PC-3 (cell line): ENCODE measurements around the gene RTN4.

Experiments used
- EZH2 ChIP-seq: fragments of 300-600 bp; sonication (generic); IDR thresholded peaks from one replicate; pipeline ENCODE4 v1.6.1; 2017; ENCODE audit warnings: antibody characterized with exemption, mild to moderate bottlenecking, low read length; ENCODE audit not compliant: unreplicated experiment
- EZH2phosphoT487 ChIP-seq: fragments of 300-600 bp; sonication (generic); IDR thresholded peaks from 2 replicates; pipeline ENCODE4 v1.6.1; 2018; ENCODE audit warnings: mild to moderate bottlenecking, antibody characterized with exemption, low read length, borderline replicate concordance
- TF ChIP-seq, protein P1 (sequence below): fragments of 300-600 bp; sonication (generic); conservative IDR thresholded peaks from 2 replicates; pipeline ENCODE4 v1.5.1; 2017; ENCODE audit warnings: antibody characterized with exemption, low read depth, mild to moderate bottlenecking, low read length

DNA sequence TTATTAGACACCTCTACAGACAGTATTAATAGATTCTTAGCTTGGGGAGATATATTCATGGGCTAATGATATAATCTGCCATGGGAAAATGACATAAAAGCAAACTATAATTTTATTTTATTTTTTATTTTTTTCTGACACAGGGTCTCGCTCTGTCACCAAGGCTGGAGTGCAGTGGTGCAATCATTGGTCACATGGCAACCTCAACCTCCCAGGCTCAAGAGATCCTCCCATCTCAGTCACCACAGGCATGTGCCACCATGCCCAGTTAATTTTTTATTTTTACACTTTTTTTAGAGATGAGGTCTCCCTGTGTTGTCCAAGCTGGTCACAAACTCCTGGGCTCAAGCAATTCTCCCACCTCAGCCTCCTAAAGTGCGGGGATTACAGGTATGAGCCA, 39.3 kb downstream of the RTN4 start:
- TF ChIP-seq, protein P1, sequence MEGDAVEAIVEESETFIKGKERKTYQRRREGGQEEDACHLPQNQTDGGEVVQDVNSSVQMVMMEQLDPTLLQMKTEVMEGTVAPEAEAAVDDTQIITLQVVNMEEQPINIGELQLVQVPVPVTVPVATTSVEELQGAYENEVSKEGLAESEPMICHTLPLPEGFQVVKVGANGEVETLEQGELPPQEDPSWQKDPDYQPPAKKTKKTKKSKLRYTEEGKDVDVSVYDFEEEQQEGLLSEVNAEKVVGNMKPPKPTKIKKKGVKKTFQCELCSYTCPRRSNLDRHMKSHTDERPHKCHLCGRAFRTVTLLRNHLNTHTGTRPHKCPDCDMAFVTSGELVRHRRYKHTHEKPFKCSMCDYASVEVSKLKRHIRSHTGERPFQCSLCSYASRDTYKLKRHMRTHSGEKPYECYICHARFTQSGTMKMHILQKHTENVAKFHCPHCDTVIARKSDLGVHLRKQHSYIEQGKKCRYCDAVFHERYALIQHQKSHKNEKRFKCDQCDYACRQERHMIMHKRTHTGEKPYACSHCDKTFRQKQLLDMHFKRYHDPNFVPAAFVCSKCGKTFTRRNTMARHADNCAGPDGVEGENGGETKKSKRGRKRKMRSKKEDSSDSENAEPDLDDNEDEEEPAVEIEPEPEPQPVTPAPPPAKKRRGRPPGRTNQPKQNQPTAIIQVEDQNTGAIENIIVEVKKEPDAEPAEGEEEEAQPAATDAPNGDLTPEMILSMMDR = no peak
- TF ChIP-seq EZH2phosphoT487 (no peak), EZH2 (no peak)
